K562 (cell line): ENCODE measurements around the gene PKHD1. TPM values are rescaled to one million over a fixed set of nuclear protein-coding genes. Genes with fewer than 3 reads are reported as not detected.

ENCODE experiments used
- C11orf30 ChIP-seq: fragments of 450-650 bp; IDR thresholded peaks from 2 replicates; pipeline ENCODE4 v1.6.1; 2016; ENCODE audit warnings: low read depth, mild to moderate bottlenecking
- REST ChIP-seq, 2 experiments: fragments of 450-650 bp; formaldehyde crosslinking in 1 of 2; IDR thresholded peaks; 2 replicates each; pipeline versions ENCODE4 v1.4.0 to v1.6.1; 2014 to 2020; ENCODE audit warnings: mild to moderate bottlenecking in 2 of 2, borderline replicate concordance in 1 of 2, low read depth in 1 of 2
- SMC3 ChIP-seq: conservative IDR thresholded peaks from 2 replicates; pipeline ENCODE4 v1.6.1; 2011; ENCODE audit warnings: low read depth, low read length, improper control_type of control experiment; ENCODE audit not compliant: insufficient read depth
- ZNF316 ChIP-seq: fragments of 450-650 bp; IDR thresholded peaks from 2 replicates; pipeline ENCODE4 v1.6.1; 2016
- polyA plus RNA-seq, 8 experiments: library from polyadenylated mRNA; depleted of rRNA in 4 of 8; stranded (reverse) in 5 of 8; unstranded in 3 of 8; fragments of >200 nt; fragmentation: Nextera tagmentation in 2 of 8; fragmentation: Illumina TruSeq in 1 of 8; extraction: Ambion mirVana in 2 of 8; extraction: Trizol in 1 of 8; gene quantifications; 2 replicates each; pipeline versions ENCODE4 v1.2.1 to v1.2.3, GENCODE V29; 2011 to 2014; ENCODE audit warnings: inconsistent platforms in 1 of 8, missing spikeins in 1 of 8
- total RNA-seq, 7 experiments: library from RNA; depleted of rRNA in 6 of 7; stranded (reverse); fragments of >200 nt in 6 of 7; fragmentation: Illumina TruSeq in 2 of 7; extraction: Trizol in 2 of 7; gene quantifications; 2 replicates each; pipeline versions ENCODE4 v1.2.1 to v1.2.3, GENCODE V29; 2011 to 2021; ENCODE audit warnings: low replicate concordance in 1 of 7
- TF ChIP-seq, protein P1 (sequence below): conservative IDR thresholded peaks from 2 replicates; pipeline ENCODE4 v1.6.1; 2011; ENCODE audit warnings: low read depth, mild to moderate bottlenecking, low read length; ENCODE audit not compliant: control insufficient read depth

PKHD1 gene
- total and polyA plus RNA-seq, 9 of the 15 experiments (the other 6 are each of a cell fraction or from before 2014, with no cell fraction given) = 0.01 to 0.04 (median 0.01) TPM; not detected in 6

DNA sequence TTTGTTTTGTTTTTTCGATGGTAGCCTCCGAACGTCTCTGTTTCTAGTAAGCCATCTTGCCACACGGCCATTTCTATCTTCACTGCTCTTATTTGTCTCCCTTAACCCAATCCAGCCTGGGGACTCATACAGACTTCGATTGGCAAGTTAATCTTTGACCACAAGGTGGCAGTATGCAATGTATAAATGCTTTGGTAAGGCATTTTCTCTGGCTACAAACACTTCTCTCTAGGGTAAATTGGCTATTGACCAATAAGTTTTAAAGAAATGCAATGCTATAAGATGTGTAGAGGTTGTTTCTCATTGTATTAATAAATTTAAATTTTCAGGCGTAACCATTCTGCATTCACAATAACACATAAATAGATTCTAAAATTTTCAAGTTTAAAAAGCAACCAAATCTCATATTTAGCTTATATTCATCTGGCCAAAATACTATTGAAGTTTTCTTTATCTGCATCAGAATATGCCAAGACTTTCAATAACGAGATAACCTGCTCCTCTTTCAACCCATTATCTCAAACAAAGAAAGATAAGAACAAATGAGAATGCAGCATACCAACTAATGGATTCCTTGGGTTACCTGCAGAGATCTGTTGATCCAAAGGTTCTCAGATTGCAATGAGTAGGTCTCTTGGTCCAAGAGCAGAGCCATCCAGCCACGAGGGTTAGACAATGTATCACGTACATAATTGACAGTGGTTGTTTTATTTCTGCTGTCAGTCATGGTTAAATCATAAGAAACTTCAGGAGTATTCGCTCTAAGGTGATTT, 231.9 kb downstream of the PKHD1 start (continued):
- 0 out of 2 replicates have a peak, but pooled peaks have one; percentile 33 for TF ChIP-seq C11orf30
- TF ChIP-seq, protein P1, sequence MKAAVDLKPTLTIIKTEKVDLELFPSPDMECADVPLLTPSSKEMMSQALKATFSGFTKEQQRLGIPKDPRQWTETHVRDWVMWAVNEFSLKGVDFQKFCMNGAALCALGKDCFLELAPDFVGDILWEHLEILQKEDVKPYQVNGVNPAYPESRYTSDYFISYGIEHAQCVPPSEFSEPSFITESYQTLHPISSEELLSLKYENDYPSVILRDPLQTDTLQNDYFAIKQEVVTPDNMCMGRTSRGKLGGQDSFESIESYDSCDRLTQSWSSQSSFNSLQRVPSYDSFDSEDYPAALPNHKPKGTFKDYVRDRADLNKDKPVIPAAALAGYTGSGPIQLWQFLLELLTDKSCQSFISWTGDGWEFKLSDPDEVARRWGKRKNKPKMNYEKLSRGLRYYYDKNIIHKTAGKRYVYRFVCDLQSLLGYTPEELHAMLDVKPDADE = no peak
- peak; percentile 59; the same call in 1 of the 2 replicates for TF ChIP-seq SMC3
- peak; percentile 50; the same call in 1 of the 2 replicates for TF ChIP-seq REST (IDR thresholded peaks at IDR 0.05; ENCODE audit: borderline replicate concordance)
- TF ChIP-seq REST (CRISPR knock-in tag; IDR thresholded peaks at IDR 0.05; ENCODE audit: low read depth) = no peak
- 0 out of 2 replicates have a peak, but pooled peaks have one; percentile 10 for TF ChIP-seq ZNF316
